Amygdala (tissue), 56 donors: ENCODE results near the gene TWIST2.

Source experiments
- DNase-seq, 56 donors: peaks; one replicate each; lab custom pipeline; 2025; lab: John Stamatoyannopoulos, UW

Gene TWIST2

GRCh38 chr2:238855891-238856580 lies 8.2 kb downstream of the TWIST2 start:
- DNase-seq, result no peak

GRCh38 chr2:238856713-238857567 lies 9.1 kb downstream of the TWIST2 start:
- DNase-seq, result no peak

DNA sequence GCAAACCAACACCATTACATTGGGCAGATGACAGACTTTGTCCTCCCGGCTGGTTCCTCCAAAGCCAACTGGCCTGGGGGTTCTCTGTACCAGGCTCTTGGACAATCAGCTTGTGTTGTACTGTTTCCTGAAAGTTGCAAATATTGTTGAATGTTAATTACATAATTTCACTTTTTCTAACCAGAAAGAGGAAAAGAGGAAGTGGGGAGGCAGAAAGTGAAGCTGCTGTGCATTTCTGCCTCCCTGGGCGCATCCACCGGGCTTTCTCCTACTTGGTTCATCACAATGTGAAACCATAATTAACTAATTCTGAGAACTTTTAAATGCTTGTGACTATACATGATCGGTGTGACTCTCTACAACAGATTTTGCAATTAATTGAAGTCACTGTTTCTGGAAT lies 10.1 kb downstream of the TWIST2 start:
- DNase-seq, result no peak

- no peak for DNase-seq
Observed at GRCh38 chr2:238859636-238860347, 11.9 kb downstream of the TWIST2 start.

DNA sequence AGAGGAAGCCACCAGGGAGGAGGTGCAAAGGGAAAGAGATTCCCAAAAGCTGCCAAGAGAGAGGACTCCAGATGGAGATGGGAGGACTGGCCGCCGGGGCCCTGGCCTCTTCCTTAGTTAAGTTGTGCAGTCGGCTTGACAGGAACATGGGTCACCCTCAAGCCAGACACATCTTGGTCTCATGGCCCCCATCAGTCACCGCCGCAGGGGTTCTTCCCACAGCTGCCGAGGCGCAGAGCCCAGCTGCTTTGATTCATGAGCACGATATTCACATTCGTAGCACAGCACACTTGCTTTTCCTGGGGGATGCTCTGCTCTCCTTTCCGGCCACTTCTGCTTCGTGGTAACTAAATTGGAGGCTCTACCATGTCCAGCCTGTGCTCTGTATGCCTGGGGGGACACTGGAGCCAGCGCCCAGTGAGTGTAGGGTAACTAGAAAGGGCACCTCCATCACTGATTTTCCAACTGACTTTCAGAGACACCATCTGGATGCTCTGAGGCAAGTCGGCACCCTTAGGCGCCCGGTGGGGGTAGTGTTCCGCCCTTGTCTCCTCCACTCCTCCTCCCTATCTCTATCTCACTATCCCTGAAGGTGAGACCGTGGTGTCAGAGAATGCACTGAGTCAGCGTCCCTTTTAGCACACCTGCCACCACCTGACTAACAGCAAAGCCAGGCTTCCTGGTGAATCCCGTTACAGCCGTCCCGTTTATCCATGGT lies 13.3 kb downstream of the TWIST2 start:
- DNase-seq, result no peak

- no peak for DNase-seq
Observed at GRCh38 chr2:238861766-238862315, 14.0 kb downstream of the TWIST2 start.

DNA sequence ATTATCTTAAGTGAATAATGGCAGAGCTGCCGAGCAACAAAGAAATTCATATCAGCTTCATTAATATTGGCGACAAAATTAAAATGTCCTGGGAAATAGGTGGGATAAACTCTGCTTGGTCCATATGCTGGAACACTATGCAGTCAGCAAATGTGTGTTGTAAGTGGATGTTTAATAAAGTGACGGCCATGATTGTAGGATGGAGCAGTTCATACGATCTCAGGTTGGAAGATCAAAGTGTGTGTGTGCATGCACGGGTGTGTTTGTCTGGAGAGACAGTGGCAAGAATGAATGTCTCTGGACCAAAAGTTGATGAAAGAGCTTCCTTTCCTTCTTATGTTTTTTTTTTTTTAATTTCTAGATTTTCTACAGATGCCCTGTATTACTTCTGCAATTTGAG lies 14.8 kb downstream of the TWIST2 start:
- no peak for DNase-seq

- no peak for DNase-seq
Observed at GRCh38 chr2:238863231-238863630, 15.3 kb downstream of the TWIST2 start.

DNA sequence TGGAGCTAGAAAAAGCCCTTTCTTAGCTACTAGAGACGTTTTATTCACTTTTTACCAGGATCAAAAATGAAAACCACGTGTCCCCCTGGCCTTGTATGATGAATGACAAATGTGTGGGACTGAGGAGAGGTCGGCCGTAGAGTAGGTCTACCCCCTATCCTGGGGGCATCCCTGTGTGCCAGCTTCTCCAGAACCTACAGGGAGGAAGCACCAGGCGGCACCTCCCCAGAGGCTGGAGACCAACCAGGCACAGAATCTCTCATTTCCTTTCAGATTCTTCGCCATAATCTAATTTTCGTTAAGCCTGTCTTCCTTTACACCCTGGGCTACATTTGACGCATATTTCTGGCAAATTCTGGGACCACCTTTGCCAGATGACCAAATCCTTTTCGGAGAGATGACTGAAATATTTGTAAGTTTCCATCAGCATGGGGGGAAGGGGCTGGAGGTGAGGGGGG lies 15.9 kb downstream of the TWIST2 start:
- DNase-seq, result no peak

DNA sequence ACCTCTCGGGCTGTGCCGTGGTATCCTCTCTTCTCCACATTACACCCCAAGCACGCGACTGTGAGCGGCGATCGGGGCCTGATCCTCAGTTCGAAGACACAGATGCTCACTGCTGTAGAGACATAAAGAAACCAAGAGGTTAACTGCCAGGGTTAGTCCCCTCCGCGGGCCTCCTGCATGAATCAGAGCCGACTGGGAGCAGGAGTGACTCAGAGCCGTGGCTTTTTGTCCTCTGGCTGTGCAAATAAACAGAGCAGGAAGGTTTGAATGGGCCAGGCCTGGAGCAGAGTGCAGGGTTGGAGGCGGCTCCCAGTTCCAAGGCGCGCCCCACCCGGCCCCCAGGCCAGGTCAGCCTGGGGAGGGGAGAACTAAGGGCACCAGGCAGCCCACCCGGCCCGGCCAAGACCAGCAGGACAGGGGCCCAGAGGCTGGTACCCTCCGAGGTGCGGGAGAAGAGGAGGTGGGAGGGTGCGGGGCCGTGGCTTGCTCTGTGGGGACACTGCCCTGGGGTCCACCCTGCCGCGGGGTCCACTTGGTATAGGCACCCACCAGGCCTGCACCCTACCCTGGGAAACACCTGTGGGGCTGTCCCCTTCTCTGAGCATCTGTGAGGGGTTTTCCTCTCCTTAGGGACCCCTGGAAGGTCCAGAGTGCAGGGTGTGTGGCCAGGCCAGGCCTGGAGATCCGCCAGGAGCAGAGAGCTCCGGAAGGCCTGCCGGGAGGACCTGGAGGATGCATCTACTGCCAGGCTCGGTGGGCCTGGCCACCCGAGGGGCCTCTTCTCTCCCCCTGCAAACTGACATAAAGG lies 16.5 kb downstream of the TWIST2 start:
- DNase-seq, result peak in 2 of 56 donors; percentile 15 to 24

DNA sequence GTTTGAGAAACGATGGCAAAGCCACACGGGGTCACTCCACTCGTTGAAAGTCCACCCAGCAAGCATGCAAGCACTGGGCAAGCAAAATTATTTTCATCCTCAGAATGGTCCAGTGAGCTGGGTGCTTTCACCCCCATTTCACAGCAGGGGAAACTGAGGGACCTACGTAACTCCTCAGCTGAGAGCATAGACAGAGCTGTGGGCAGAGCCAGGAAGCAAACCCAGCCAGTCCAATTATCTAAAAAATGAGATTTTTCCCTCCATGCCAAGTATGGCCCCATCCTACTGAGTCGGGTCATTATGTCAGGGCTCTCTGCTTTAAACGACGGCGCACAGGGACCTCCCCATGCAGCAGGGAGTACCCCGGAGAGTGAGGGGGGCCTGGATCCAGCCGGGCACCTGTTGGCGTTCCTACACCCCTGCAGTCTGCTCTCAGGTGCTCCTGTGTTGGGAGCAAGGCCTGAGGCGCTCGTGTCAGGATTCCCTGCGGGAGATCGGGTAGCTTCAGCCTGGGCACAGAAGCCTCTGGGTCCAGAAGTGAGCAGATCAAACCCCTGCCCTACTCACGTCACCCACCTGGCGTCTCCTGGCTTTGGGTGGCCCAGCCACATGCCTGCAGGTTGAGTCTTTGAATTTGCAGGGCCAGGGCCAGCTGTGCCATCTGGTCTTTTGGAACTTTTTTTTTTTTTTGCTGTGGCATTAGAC lies 17.3 kb downstream of the TWIST2 start:
- DNase-seq, result no peak

GRCh38 chr2:238865744-238866355 lies 18.0 kb downstream of the TWIST2 start:
- no peak for DNase-seq

DNA sequence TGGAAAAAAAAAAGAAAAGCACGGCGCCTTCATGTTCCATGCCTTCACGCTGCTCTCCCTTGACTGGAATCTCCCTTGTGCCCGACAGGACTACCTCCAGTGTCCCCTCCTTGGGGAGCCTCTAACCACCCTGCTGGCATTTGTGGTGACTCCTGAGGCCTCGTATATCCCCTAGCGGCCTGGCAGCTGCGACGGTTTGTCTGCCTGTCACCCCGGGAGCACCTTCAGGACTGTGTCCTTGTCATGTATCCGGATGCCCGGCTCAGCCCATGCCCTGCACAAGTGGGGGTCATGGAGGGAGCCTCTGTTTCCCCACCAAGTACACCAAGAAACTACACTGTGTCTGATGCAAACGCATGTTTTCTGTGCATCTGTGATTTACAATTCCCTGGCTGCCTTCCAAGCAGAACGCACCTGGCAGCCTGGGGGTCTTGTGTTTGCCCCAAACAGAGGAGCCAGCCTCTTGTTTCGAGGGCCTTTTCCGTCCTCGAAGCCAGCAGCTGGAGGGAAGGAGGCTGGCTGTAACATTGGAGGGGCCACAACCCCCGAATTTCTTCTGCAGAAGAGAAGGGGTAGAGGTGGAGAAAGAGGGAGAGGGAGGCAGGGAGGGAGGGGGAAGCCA lies 18.9 kb downstream of the TWIST2 start:
- DNase-seq, result no peak

DNA sequence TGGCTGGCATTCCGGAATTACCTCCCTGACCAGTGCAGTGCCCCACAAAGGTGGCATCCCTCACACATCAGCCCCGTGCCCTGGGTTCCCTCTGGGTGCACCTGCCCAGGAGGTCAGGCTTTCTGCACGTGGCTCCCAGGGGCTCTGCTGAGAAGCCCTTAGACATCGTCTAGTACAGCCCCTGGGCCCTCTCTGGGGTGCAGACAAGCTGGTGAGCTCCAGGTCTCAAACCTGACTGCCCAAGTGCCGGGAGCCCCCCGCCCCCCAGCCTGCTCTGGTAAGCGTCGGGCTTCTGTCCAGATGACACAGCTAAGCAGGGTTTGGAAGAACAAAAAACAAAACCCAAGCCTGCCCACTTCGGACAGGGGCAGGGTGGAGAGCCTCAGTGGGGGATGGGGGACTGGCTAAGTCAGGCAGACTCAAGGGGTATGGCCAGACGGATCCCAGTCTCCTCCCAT lies 20.2 kb downstream of the TWIST2 start:
- DNase-seq, result no peak

GRCh38 chr2:238868616-238869292 lies 20.9 kb downstream of the TWIST2 start:
- no peak for DNase-seq

GRCh38 chr2:238869293-238870124 lies 21.6 kb downstream of the TWIST2 start:
- no peak for DNase-seq
